ENCODE measurements around the gene PUSL1.

The PUSL1 gene

GRCh38 chr1:1326075-1326605 lies 17.7 kb downstream of the PUSL1 start:
- DNase-seq: no peak

GRCh38 chr1:1327291-1327690 lies 18.9 kb downstream of the PUSL1 start:
- DNase-seq: no peak

GRCh38 chr1:1328254-1328653 lies 19.9 kb downstream of the PUSL1 start:
- DNase-seq: no peak

- DNase-seq: no peak
Measured at GRCh38 chr1:1329304-1330210, 21.2 kb downstream of the PUSL1 start.

GRCh38 chr1:1330366-1331067 lies 22.1 kb downstream of the PUSL1 start:
- DNase-seq: no peak

- DNase-seq: peak; percentile 11
Measured at GRCh38 chr1:1331068-1331965, 22.9 kb downstream of the PUSL1 start, which contains the start of gene TAS1R3. Gene TAS1R3 (plus strand): TSS chr1:1331280. CDS start chr1:1331346, 66 bp downstream.

- DNase-seq: no peak
Measured at GRCh38 chr1:1332031-1332755, 23.8 kb downstream of the PUSL1 start.

GRCh38 chr1:1332774-1333480 lies 24.5 kb downstream of the PUSL1 start:
- no peak for DNase-seq

- DNase-seq: no peak
Measured at GRCh38 chr1:1333551-1334241, 25.3 kb downstream of the PUSL1 start.

- DNase-seq: no peak
Measured at GRCh38 chr1:1334835-1335234, 26.4 kb downstream of the PUSL1 start.

- no peak for DNase-seq
Measured at GRCh38 chr1:1335283-1335682, 26.9 kb downstream of the PUSL1 start.

- no peak for DNase-seq
Measured at GRCh38 chr1:1335792-1336248, 27.4 kb downstream of the PUSL1 start.

GRCh38 chr1:1336446-1336845 lies 28.0 kb downstream of the PUSL1 start:
- no peak for DNase-seq

- DNase-seq: no peak
Measured at GRCh38 chr1:1336931-1337792, 28.8 kb downstream of the PUSL1 start.

GRCh38 chr1:1337793-1338147 lies 29.4 kb downstream of the PUSL1 start:
- DNase-seq: no peak

- DNase-seq: no peak
Measured at GRCh38 chr1:1338278-1338677, 29.9 kb downstream of the PUSL1 start.

- no peak for DNase-seq
Measured at GRCh38 chr1:1340185-1340584, 31.8 kb downstream of the PUSL1 start.

GRCh38 chr1:1340791-1341548 lies 32.6 kb downstream of the PUSL1 start:
- no peak for DNase-seq

GRCh38 chr1:1341549-1342021 lies 33.2 kb downstream of the PUSL1 start:
- no peak for DNase-seq
